HEK293T (cell line): ENCODE data around the gene CHRNB1.
A peak's percentile ranks its signal among the peaks of the same experiment; 100 is the strongest.

Experiments used
- CTCF ChIA-PET: fragments of 350-600 bp; formaldehyde crosslinking; extraction: SDS; loops from one replicate; lab custom pipeline; 2021; ENCODE audit warnings: antibody characterized with exemption, inconsistent platforms; lab: Yijun Ruan, JAX
- POLR2A ChIA-PET: fragments of 350-600 bp; formaldehyde crosslinking; extraction: SDS; loops from one replicate; lab custom pipeline; 2020; ENCODE audit warnings: antibody characterized with exemption, inconsistent platforms; lab: Yijun Ruan, JAX
- DNase-seq: peaks from one replicate; pipeline ENCODE4 v3.0.0; 2012; ENCODE audit warnings: mixed read lengths; ENCODE audit errors: extremely low spot score
- ARNT ChIP-seq: fragments of 450-650 bp; IDR thresholded peaks from 2 replicates; pipeline ENCODE4 v1.6.1; 2017; ENCODE audit warnings: mild to moderate bottlenecking
- BHLHE40 ChIP-seq: fragments of 450-650 bp; IDR thresholded peaks from 2 replicates; pipeline ENCODE4 v1.6.1; 2016; ENCODE audit warnings: mild to moderate bottlenecking, moderate library complexity, borderline replicate concordance
- CTBP1 ChIP-seq: fragments of 450-650 bp; IDR thresholded peaks from 2 replicates; pipeline ENCODE4 v1.6.1; 2016; ENCODE audit warnings: borderline replicate concordance
- ELF4 ChIP-seq: fragments of 450-650 bp; IDR thresholded peaks from 2 replicates; pipeline ENCODE4 v1.6.1; 2017; ENCODE audit warnings: antibody characterized with exemption
- FOXA1 ChIP-seq: fragments of 450-650 bp; IDR thresholded peaks from 2 replicates; pipeline ENCODE4 v1.6.1; 2016; ENCODE audit warnings: mild to moderate bottlenecking
- FOXK2 ChIP-seq: fragments of 450-650 bp; IDR thresholded peaks from 2 replicates; pipeline ENCODE4 v1.6.1; 2016; ENCODE audit warnings: mild to moderate bottlenecking
- FOXM1 ChIP-seq: fragments of 450-650 bp; IDR thresholded peaks from 2 replicates; pipeline ENCODE4 v1.6.1; 2017; ENCODE audit warnings: mild to moderate bottlenecking, borderline replicate concordance
- HDGF ChIP-seq: fragments of 450-650 bp; IDR thresholded peaks from 2 replicates; pipeline ENCODE4 v1.6.1; 2017; ENCODE audit warnings: antibody characterized with exemption, borderline replicate concordance
- L3MBTL2 ChIP-seq: fragments of 450-650 bp; conservative IDR thresholded peaks from 2 replicates; pipeline ENCODE4 v1.6.1; 2016; ENCODE audit warnings: mild to moderate bottlenecking
- LEF1 ChIP-seq: fragments of 450-650 bp; IDR thresholded peaks from 2 replicates; pipeline ENCODE4 v1.6.1; 2017; ENCODE audit warnings: mild to moderate bottlenecking, borderline replicate concordance
- NFRKB ChIP-seq: fragments of 450-650 bp; IDR thresholded peaks from 2 replicates; pipeline ENCODE4 v1.6.1; 2016; ENCODE audit warnings: mild to moderate bottlenecking, moderate library complexity
- SP1 ChIP-seq: fragments of 450-650 bp; IDR thresholded peaks from 2 replicates; pipeline ENCODE4 v1.6.1; 2017
- SUZ12 ChIP-seq: fragments of 450-650 bp; IDR thresholded peaks from 2 replicates; pipeline ENCODE4 v1.6.1; 2016; ENCODE audit warnings: mild to moderate bottlenecking
- TARDBP ChIP-seq: fragments of 450-650 bp; IDR thresholded peaks from 2 replicates; pipeline ENCODE4 v1.6.1; 2016
- ZNF384 ChIP-seq: fragments of 450-650 bp; IDR thresholded peaks from 2 replicates; pipeline ENCODE4 v1.6.1; 2016
- TF ChIP-seq, protein P1 (sequence below): fragments of 450-650 bp; IDR thresholded peaks from 2 replicates; pipeline ENCODE4 v1.6.1; 2016

The CHRNB1 gene

DNA sequence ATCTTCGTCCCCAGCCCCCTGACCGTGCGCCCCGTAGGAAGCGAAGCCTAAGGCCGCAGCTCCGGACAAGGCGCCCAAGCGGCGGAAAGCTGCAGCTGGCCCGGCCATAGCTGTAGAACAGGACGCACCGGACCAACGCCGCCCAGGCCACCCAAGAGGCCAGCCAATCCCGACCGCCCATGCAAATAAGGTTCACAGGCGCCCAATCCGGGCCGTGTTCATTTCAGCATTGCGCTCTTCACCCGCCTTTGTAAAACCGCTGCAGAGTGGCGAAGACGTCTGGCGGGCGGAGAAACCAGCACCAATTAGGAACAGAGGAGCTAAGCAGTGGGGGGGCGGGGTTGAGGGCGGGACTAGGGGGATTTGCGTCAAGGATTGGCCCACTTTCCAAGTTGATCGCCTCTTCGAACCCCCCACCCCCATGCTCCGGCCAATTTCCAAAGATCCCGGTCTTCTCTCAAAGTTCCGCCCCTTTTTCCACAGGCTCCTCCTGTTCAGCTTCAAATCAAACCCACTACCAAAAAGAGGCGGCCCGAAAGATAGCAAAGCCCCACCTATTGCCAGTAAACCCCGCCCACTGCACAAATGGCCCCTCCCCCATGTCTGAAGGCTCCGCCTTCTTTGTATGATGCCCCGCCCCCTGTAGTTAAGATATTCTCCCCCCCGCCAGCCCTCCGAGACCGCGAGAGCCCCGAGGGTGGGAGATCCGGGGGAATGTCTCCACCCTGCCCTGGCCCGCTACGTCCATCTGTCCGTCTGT, 40.7 kb upstream of the CHRNB1 start, which contains the start of gene TMEM256:
TMEM256 (minus strand) TSS at position 121 of the 760 bp plus-strand sequence; CDS start at position 108, 13 bp downstream.
- ChIA-PET CTCF (interaction anchor here (0.6 kb wide), 3 partner anchors 43 to 855 kb away, joined by 3 to 4 read pairs (median 3); no protein-coding TSS in a partner anchor), POLR2A (interaction anchor here (0.6 to 2.1 kb wide), 27 partner anchors 8 to 283 kb away, joined by 3 to 25 read pairs (median 4); partner anchors contain the start of genes CHRNB1, PLSCR3, POLR2A and TMEM102)
- DNase-seq = peak; percentile 93
- TF ChIP-seq L3MBTL2 (no peak), ARNT (no peak), SUZ12 (no peak), HDGF (peak; percentile 45; the same call in 1 of the 2 replicates), ZNF384 (no peak), TARDBP (no peak), ELF4 (no peak), SP1 (0 out of 2 replicates have a peak, but pooled peaks have one; percentile 38), LEF1 (no peak), BHLHE40 (no peak)
- TF ChIP-seq, protein P1, sequence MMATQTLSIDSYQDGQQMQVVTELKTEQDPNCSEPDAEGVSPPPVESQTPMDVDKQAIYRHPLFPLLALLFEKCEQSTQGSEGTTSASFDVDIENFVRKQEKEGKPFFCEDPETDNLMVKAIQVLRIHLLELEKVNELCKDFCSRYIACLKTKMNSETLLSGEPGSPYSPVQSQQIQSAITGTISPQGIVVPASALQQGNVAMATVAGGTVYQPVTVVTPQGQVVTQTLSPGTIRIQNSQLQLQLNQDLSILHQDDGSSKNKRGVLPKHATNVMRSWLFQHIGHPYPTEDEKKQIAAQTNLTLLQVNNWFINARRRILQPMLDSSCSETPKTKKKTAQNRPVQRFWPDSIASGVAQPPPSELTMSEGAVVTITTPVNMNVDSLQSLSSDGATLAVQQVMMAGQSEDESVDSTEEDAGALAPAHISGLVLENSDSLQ = no peak

DNA sequence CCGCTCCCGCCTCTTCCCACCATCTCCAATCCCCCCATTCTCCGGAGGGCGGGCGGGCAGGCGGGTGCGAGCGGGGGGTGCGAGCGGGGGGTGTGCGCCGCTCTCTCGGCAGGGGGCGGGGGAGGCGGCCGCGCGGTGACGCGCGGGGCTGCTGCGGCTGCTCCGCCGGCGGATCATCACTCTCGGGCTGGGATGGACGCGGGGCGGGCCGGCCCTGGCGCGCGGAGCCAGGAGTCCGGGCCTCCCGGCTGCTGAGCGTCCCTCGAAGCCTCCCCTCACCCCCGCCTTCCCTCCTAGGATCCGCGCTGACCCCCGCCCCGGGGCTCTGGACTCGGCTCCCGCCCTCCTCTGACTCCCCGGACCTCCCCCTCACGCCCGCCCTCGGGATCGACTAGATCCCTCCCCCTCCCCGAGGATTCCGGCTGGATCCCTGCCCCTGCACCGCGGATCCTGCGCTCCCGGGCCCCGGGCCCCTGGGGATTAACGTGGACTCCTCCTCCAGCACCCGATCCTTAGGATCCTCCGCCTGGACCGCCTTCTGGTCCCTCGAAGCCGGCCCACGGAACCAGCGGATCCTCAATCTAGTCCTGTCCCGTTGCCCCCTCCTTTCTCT, 40.0 kb upstream of the CHRNB1 start:
- TF ChIP-seq FOXM1 (no peak), L3MBTL2 (no peak), SUZ12 (no peak)
- CTCF ChIA-PET = no interaction called here
- POLR2A ChIA-PET = interaction anchor here (0.8 to 2.1 kb wide), 15 partner anchors 11 to 281 kb away, joined by 3 to 25 read pairs (median 4); partner anchors contain the start of genes CHRNB1, PLSCR3, POLR2A and TMEM102
- peak; percentile 42 for DNase-seq

DNA sequence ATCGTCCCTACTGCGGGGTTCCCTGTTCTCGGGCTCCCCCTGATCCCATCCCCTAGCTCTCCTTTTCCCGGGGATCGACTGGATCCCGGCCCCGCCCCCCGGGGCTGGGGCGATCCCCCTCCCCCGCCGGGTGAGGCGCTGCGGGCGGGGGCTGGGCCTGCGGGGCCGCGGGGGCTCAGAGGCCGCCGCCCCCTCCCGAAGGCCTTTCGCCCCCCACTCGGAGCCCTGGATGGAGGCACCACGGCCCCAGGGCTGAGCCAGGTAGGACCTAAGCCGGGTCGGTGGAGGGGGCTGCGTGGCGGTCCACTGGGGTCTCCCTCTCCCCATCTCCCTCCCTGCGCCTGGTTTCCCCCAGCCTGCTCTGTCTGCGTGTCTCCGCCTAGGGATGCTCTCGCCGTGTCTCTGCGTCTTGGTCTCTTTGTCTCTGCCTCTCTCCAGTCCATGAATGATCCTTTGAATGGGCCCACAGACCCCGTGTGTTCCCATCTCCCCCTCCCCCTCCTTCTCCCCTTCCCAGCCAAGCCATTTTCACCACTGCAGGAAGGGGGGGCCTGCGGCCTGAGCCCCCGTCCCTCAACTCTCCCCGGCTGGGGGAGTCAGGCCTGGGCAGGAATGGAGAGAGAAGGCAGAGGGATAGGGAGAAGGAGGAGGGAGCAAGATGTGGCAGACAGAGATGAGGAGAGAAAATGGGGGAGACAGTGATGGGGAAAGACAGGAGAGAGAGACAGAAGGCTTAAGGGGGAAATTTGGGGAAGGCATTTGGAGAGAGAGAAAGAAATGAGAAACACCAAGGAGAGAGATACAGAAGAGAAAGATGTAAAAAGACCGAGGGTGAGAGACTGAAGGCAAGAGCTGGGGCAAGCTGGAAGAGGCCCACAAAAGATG, 39.3 kb upstream of the CHRNB1 start:
- TF ChIP-seq SP1 (no peak), BHLHE40 (no peak), TARDBP (no peak), FOXA1 (no peak), NFRKB (no peak), ARNT (no peak), ZNF384 (no peak), CTBP1 (no peak; the same call in 1 of the 2 replicates), FOXK2 (no peak), ELF4 (no peak), FOXM1 (no peak), LEF1 (no peak), SUZ12 (no peak), HDGF (no peak), L3MBTL2 (no peak)
- TF ChIP-seq, protein P1 = no peak
- POLR2A ChIA-PET = interaction anchor here (0.6 to 2.7 kb wide), 3 partner anchors 30 to 182 kb away, joined by 3 to 9 read pairs (median 6); partner anchors contain the start of gene TMEM102

DNA sequence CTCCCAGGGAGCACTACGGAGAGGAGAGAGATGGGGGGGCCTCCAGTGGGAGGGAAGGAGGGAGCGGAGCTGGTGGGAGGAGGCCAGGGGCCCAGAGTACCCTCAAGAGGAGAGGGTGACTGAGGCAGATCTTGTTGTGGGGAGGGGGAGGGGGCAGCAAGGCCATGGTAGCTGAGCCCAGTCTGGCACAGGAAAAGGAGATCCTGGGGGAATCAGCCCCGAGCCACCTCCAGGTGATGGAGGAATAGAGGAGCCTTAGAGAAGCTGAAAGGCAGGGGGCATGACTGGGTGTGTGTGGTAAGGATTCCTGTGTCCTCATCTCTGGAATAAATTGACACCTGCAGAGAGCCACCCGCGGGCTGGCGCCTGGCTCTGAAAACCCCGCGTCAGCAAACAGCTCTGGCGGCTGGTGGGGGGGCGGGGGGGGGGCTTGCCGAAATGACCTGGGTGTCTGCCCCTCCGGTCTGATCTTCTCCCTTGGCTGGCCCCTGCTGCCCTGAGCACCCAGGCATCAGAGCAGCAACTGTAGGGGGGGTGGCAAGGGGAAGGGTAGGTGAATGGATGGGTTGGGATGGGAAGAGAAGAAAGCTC, 38.5 kb upstream of the CHRNB1 start:
- TF ChIP-seq SUZ12 (no peak), BHLHE40 (no peak), ARNT (no peak), LEF1 (no peak), FOXK2 (no peak), TARDBP (no peak), ZNF384 (no peak)
- TF ChIP-seq, protein P1 = no peak
- POLR2A ChIA-PET = interaction anchor here (0.6 to 2.7 kb wide), 5 partner anchors 12 to 181 kb away, joined by 3 to 9 read pairs (median 3); partner anchors contain the start of genes CHRNB1, PLSCR3 and TMEM102
- CTCF ChIA-PET = interaction anchor here (1.2 kb wide), 1 partner anchor 51 kb away, joined by 3 read pairs; the partner anchor contains the start of gene TMEM95
- no peak for DNase-seq

More for the DNA sequence above, 39.3 kb upstream of the CHRNB1 start:
- DNase-seq = no peak
- CTCF ChIA-PET = interaction anchor here (1.2 kb wide), 1 partner anchor 50 kb away, joined by 3 read pairs; the partner anchor contains the start of gene TMEM95
